ENCODE results near the gene SIRT5.

Gene SIRT5

GRCh38 chr6:13638626-13639025, 64.2 kb downstream of the SIRT5 start:
- no peak for DNase-seq

- no peak for DNase-seq
Measured at GRCh38 chr6:13641315-13641714, 66.9 kb downstream of the SIRT5 start.

GRCh38 chr6:13643125-13643524, 68.7 kb downstream of the SIRT5 start:
- no peak for DNase-seq

- no peak for DNase-seq
Measured at GRCh38 chr6:13648850-13649249, 74.4 kb downstream of the SIRT5 start.

- DNase-seq, result no peak
Measured at GRCh38 chr6:13649393-13649792, 75.0 kb downstream of the SIRT5 start.

- no peak for DNase-seq
Measured at GRCh38 chr6:13653296-13653695, 78.9 kb downstream of the SIRT5 start.

GRCh38 chr6:13654496-13654895, 80.1 kb downstream of the SIRT5 start:
- no peak for DNase-seq

GRCh38 chr6:13655700-13656099, 81.3 kb downstream of the SIRT5 start:
- no peak for DNase-seq

- no peak for DNase-seq
Measured at GRCh38 chr6:13660273-13660672, 85.9 kb downstream of the SIRT5 start.

- no peak for DNase-seq
Measured at GRCh38 chr6:13660893-13661292, 86.5 kb downstream of the SIRT5 start.

- DNase-seq, result no peak
Measured at GRCh38 chr6:13661647-13662046, 87.2 kb downstream of the SIRT5 start.

- DNase-seq, result no peak
Measured at GRCh38 chr6:13662651-13663334, 88.4 kb downstream of the SIRT5 start.

- DNase-seq, result no peak
Measured at GRCh38 chr6:13663986-13664385, 89.6 kb downstream of the SIRT5 start.

Measured in CD4-positive, alpha-beta T cell treated with Interleukin-15 for 1 hour (primary cell).